Stimulated activated CD4-positive, alpha-beta T cell treated with anti-CD3 and anti-CD28 coated beads, Interleukin-15, amount 100 ng/mL, for 48 hours (primary cell): Measurements from ENCODE around the gene FAM171A2.

Experiments used
- DNase-seq, 2 donors: peaks; one replicate each; pipeline ENCODE4 v3.0.0-alpha.2; 2020; ENCODE audit warnings: low read depth in 2 of 2

Gene FAM171A2

DNA sequence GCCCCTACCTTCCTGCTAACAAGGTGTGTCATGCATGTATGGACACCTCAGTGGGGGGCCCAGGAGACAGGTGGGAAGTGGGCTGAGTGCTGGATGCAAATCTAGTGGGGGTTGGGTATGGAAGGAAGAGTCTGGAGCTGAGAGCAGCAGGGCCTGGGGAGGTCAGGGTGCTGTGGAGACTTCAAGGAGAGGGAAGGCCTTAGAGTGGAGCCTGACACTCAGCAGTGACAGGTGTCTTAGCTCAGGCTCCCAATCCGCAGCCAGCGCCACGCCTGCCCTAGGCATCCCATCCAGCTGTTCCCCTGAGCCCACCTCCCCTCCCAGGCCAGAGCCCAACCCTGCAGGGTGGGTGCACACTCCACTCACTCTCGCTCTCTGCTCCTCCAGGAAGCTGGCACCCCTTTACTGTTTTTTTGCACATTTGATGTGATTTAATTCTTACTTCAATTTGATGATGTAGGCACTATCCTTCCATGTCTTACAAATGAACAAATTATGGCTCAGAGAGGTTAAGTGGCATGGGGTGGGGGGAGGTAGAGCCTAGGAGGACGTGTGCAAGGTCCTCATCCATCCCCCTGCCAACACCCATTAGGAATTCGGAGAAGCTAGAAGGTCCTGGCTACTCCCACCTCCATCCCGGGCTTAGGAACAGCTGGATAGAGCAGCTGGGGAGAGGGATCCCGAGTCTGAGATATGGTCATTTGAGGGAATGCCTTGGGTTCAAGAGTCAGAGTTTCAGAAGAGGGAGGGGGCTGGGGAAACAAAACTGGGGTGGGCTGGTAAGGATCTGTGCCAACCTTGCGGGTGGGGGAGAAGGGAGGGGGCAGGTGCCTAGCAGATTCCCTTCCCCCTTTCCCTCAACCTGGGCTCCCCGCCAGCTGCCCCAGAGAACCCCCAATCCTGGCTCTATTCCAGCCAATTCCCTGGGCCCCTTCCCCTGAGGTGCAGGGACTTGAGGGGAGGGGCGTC lies 2.1 kb downstream of the FAM171A2 start:
- DNase-seq, result no peak

DNA sequence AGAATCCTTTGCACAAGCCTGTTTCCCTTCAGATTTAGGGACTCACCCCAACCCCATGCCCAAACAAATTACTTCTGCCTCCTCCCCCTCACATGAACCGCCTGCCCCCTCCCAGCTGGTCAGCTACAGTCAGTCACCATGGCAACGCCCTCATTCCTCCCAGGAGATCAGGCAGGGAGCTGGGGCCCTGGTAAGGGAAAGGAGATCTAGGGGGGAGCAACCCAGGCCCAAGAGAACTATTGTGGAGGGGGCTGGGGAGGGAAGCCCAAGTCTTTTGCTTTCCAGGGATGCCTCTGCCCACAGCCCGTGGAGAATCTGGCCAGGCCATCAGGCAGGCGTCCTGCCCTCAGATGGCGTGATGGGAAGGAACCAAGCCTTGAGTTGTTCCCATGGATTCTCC lies 2.8 kb downstream of the FAM171A2 start:
- no peak for DNase-seq

DNA sequence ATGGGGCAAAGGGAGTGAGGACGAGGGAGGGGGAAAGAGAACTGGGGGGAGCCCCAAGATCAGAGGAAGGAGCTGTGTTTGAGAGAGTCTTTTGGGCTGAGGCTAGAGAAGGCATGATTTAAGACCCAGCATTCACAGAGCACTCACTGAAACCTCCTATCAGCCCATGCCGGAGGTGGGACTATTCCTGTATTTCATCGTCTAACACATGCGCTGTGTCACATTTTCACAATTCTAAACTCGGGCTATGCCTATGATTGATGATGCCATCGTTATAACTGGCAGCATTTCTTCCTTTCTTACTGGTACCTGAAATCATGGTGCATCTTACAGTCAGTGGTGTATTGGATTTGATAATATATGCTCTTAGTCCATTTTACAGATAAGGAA lies 3.5 kb downstream of the FAM171A2 start:
- DNase-seq, result no peak

DNA sequence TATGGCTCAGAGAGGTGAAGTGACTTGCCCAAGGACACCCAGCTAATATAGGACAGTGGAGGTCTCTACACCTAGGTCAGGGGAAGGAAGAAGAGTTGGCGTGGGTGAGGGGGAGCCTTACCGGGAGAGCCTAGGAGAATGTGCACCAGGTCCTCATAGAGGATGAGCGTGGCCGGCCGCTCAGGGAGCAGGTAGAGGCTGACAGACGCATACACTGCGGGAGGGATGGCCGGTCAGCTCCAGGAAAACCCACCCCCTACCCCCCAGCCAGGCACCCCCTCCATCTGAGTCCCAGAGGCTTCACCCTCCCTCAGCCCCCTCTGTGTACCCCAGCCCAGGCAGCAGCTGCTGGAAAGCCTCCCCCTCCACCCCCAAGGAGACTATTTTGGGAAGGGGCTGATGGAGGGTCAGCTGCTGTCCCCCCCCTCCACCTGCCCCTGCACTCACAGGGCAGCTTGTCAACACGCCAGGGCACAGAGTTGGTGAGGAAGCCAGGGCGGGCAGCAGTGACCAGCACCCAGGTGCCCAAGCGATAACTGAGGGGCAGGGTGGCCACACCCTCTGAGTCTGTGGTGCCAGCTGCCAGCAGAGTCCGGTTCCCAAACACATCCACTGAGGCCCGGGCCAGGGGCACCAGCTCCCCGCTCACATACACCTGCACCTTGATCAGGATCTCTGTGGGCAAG lies 4.1 kb downstream of the FAM171A2 start:
- no peak for DNase-seq

DNA sequence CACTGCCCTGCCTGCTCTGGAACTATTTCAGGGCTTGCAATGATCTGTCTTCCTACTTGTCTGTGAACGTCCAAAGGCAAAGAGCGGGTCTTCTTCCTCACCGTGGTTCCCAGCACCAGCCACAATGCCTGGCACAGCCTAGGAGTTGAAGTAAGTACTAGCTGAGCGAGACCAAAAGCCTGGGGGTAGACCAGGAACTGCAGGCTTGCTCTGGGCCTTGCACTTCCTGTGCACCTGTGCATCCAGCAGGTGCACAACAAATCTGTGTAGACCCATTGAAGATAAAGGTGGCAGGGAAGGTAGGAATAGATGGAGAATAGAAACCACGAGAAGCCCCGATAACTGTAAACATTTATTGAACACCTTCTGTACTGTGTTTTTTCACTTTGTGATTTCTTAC lies 4.6 kb downstream of the FAM171A2 start:
- DNase-seq, result no peak

DNA sequence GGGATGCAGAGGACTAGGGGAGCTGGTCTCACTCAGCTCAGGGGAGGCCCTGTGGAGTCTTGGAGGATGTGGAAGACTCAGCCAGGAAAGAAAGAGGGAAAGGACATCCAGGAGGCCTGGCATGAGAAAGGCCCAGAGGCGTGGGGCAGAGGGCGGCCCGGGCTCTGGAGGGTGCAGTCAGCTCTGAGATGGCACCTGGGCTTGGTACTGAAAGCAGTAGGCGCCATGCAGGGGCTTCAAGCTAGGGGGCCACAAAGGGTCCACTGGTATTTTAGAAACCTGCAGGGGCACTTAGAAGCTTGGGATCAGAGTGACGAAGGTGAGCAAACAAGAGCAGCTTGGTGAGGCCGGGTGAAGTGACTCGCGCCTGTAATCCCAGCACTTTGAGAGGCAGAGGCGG lies 5.6 kb downstream of the FAM171A2 start:
- no peak for DNase-seq

DNA sequence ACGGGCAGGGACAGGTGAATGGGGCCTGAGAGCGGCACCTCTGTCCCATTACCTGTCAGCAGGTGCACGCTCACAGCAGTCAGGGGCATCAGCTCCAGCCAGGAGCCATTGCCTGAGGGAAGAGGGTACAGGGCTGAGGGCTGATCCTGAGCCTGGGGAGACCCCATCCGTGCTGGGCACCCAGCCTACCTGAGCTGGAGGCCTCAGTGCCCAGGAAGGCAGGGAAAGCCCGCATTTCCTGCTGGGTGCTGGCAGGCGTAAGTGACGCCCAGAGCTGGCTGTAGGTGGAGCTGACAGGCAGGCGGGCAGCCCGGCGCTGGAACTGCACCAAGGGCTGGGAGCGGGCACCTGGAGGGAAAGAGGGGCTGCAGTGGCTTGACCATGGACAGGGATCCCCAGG lies 7.4 kb downstream of the FAM171A2 start:
- DNase-seq, result no peak

DNA sequence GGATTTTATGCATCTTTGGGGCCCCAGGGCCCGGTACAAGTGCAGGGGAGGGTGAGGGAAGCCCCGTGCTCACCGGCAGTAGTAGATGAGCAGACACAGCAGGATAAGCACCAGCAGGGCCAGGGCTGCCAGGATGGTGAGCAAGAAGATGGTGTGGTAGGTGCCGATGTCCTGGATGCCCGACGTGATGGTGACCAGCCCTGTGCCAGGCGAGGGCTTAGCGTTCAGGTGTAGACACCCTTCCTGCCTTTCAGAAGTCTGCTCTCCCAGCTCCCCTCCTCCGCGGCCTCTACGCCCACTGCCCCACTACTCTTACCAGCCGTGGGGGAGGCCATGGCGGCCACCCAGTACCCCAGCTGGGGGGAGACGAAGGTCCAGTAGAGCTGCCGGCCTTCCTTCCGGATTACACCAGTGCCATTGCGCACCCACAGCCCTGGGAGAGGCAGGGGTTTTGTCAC lies 8.0 kb downstream of the FAM171A2 start:
- no peak for DNase-seq

DNA sequence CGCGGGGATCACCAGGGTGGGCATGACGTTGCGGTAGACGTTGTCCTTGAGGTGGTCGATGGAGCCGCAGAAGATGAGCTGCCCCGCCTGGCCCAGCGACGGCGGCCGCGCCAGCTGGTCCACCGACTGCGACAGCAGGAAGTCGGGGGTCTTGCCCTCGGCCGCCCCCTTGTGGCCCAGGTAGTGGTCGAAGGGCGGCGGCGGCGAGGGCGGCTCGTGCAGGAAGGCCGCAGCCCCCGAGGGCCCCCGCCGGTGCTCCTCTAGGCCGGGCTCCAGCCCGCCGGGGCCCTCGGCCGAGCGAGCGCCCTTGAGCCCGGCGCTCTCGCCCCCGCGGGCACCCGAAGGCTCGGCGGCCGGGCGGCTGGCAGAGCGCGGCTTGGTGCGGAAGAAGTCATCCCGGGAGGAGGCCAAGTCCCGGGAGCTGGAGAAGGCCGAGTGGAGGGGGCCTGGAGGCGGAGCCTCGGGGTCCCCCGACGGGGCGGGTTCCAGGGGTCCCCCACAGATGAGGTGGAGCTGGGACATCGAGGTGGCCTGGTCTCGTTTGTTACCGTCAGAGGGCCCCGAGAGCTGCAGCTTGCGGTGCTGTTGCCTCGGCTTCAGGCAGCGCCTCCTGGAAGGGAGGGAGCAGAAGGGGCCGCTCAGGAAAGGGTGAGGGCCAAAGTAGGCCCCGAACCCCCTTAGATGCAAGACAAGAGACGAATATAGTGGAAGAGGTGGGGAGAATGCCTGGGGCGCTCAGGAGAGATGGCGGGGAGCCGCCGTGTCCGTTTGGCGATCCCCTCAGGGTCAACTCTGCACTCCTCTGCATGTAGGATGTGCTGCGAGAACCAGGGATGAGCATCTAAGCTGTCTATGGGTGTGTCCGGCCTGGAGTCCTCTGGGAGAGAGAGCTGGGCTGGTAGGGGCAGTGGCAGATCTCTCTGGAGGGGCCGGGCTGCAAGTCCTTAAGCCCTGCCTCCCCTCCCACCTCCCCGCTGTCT lies 8.8 kb downstream of the FAM171A2 start:
- DNase-seq, result no peak

DNA sequence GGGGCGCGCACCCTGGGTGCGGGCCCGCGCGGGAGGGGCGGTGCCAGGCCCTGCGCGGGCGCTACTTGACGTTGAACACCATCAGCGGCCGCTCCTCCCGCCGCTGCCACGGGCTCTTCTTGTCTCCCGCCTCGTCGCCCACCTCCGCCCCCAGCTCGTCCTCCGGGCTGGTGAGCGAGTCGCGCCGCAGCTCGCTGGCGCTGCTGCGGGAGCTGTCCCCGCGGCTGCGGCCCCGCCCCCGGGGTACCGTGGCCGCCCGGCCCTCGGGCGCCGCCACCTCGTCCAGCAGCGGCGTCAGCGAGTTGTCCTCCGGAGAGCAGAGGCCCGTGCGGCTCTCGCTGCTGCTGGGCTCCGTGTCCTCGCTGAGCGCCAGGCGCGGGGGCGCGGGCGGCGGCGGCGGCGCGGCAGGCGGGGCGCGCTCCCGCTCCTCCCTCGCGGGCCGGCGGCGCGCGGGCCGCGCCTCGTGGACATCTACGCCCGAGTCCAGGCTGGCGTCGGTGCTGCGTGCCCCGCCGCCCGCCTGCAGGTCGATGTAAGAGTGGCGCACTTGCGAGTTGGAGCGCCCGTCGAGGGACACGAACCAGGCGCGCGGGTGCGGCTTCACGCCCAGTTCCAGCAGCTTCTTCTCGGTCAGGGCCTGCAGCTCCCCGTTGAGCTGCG lies 9.9 kb downstream of the FAM171A2 start:
- DNase-seq, result no peak

DNA sequence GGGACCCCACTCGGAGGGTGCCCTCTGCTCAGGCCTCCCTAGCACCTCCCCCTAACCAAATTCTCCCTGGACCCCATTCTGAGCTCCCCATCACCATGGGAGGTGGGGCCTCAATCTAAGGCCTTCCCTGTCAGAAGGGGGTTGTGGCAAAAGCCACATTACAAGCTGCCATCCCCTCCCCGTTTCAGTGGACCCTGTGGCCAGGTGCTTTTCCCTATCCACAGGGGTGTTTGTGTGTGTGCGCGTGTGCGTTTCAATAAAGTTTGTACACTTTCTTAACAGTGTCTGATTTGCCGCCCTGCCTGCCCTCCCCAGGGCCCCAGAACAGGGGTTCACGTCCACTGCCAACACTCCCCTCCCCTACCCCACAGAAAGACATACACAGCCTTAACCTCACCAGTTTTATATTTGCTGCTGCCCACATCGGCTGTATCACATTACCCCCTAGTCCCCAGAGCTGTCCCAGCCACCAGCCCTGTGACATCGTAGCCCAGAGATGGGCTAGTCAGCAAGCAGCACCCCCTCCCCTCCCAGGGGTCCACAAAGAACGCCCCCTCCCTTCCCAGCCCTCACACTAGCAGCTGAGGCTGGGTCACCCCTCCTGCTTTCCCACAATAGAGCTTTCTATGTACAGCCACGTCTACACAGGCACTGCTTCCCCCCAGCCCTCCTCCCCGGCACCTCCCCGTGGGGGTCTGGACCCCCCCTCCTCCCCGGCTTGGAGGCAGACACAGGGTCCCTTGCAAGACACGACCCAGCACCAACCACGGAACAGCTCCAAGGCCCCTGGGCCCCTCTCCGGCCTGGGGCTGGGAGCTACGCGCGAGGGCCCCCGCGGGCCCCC lies 10.6 kb downstream of the FAM171A2 start:
- no peak for DNase-seq

DNA sequence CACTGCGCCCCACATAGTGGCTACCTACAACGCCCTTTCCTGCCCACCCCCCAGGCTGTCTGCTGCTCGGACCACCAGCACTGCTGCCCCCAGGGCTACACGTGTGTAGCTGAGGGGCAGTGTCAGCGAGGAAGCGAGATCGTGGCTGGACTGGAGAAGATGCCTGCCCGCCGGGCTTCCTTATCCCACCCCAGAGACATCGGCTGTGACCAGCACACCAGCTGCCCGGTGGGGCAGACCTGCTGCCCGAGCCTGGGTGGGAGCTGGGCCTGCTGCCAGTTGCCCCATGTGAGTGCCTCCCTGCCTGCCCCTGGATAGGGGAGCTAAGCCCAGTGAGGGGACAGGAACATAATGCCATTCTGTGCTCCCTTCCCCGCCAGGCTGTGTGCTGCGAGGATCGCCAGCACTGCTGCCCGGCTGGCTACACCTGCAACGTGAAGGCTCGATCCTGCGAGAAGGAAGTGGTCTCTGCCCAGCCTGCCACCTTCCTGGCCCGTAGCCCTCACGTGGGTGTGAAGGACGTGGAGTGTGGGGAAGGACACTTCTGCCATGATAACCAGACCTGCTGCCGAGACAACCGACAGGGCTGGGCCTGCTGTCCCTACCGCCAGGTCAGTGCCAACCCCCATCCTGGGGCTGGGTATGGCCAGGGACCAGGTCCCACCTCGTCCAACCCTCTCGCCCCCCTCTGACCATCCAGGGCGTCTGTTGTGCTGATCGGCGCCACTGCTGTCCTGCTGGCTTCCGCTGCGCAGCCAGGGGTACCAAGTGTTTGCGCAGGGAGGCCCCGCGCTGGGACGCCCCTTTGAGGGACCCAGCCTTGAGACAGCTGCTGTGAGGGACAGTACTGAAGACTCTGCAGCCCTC lies 11.5 kb downstream of the FAM171A2 start:
- no peak for DNase-seq

DNA sequence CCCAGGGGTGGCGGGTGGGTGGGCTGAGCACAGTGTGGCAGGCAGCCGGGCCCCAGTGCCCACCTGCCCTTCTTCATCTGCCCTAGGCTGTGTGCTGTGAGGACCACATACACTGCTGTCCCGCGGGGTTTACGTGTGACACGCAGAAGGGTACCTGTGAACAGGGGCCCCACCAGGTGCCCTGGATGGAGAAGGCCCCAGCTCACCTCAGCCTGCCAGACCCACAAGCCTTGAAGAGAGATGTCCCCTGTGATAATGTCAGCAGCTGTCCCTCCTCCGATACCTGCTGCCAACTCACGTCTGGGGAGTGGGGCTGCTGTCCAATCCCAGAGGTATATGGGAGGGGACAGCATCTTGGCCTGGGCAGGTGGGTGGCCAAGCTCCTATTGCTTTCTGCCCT lies 12.2 kb downstream of the FAM171A2 start:
- no peak for DNase-seq

DNA sequence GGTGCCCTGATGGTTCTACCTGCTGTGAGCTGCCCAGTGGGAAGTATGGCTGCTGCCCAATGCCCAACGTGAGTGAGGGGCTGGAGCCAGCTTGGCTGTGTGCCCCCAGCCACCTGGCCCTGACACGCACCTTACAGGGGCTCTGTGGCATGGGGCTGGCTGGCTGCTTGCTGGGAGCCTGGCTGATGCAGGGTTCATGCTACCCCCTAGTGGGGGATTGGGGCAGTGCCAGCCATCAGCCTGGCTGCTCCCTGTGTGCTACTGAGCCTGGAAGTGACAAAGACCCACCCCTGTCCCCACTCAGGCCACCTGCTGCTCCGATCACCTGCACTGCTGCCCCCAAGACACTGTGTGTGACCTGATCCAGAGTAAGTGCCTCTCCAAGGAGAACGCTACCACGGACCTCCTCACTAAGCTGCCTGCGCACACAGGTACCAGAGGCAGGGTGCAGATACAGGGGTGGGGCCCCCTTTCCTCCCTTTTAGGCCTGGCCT lies 12.9 kb downstream of the FAM171A2 start:
- DNase-seq, result peak; percentile 47 to 64

DNA sequence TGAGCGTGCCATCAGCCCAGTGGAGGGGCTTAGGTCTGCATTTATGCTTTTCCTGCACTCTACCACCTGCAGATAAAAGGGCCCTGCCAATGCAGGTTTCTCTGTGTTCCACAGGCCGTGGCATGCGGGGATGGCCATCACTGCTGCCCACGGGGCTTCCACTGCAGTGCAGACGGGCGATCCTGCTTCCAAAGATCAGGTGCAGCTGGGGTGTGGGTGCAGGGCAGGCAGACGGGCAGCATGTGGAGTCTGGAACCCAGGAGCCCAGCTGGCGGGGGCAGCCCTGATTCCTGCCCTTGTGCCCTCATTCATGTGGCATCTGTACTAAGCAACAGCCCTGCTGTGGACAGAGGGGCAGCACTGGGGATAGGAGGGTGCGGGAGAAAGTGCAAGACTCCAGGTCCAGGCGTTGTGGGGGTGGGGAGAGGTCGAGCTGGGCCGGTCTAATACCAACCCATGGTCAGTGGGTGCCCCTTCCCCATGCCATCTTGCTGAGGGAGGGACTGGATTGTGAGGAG lies 14.0 kb downstream of the FAM171A2 start:
- no peak for DNase-seq

DNA sequence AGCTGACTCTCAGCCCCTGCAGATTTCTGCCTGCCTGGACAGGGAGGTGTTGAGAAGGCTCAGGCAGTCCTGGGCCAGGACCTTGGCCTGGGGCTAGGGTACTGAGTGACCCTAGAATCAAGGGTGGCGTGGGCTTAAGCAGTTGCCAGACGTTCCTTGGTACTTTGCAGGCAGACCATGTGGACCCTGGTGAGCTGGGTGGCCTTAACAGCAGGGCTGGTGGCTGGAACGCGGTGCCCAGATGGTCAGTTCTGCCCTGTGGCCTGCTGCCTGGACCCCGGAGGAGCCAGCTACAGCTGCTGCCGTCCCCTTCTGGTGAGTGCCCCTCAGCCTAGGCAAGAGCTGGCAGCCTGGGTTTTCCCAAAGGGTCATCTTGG lies 14.7 kb downstream of the FAM171A2 start:
- no peak for DNase-seq

DNA sequence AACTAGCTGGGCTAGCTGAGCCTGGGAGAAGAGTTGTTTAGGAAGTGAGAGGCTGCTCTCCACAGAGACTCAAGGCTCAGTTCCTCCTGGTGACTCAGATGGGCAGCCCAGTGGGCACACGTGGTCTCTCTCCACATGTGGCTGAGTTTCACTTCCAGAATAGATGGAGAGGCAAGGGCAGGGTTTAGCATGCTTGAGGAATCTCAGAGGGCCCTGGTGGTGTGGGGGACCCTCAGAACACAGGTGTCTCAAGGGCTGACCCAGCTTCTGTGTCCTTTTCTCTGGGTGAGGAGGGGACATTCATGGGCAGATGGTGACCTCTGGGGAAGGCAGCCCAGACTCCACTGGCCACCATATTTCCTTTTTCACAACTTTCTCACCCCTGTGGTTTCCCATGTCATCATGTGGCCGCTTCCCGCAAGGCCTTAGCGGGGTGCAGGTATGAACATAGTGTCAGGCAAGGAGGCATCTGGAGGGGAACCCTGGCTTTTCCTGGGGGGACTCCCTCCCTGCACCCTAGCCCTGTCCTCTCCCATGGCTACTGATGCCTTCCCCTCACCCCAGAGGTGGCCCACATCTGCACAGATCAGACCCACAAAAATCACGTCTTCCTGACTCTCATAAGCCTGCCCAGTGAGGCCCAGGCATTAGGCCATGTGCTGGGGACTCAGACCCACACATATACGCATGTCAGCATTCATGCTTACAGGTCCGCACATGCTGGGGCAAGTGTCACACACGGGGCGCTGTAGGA lies 15.2 kb downstream of the FAM171A2 start:
- DNase-seq, result no peak
